Natural killer cell (primary cell): ENCODE measurements around the gene GLI3. TPM values are rescaled to one million over a fixed set of nuclear protein-coding genes. Genes with fewer than 3 reads are reported as not detected.

Experiments used
- ATAC-seq, 3 donors: fragments of 150-1000 bp in 2 of 3; fragments of 200-7000 bp in 1 of 3; cut with Tn5 transposase; 1 replicate in 1 of 3; 2 replicates in 2 of 3; pipeline ENCODE4 v1.10.0; 2021; ENCODE audit warnings: mild to moderate bottlenecking in 2 of 3, moderate library complexity in 2 of 3
- DNase-seq, 2 donors: peaks; one replicate each; pipeline versions ENCODE4 v3.0.0 to v3.0.0-alpha.2; 2013 to 2021; ENCODE audit warnings: mixed read lengths in 1 of 2
- H3K27ac ChIP-seq: one replicate; pipeline ENCODE4 v1.5.1; 2013; ENCODE audit warnings: mild to moderate bottlenecking, low read length
- H3K27me3 ChIP-seq: one replicate; pipeline ENCODE4 v1.6.1; 2013; ENCODE audit warnings: low read length; ENCODE audit not compliant: control insufficient read depth, insufficient read depth
- H3K36me3 ChIP-seq: one replicate; pipeline ENCODE4 v1.6.1; 2013; ENCODE audit warnings: low read length; ENCODE audit not compliant: control insufficient read depth, insufficient read depth
- H3K4me1 ChIP-seq: one replicate; pipeline ENCODE4 v1.6.1; 2013; ENCODE audit warnings: low read length; ENCODE audit not compliant: control insufficient read depth, insufficient read depth
- H3K4me3 ChIP-seq: one replicate; pipeline ENCODE4 v1.5.1; 2013; ENCODE audit warnings: low read length
- H3K9me3 ChIP-seq: one replicate; pipeline ENCODE4 v1.6.1; 2013; ENCODE audit warnings: low read length; ENCODE audit not compliant: control insufficient read depth, insufficient read depth
- H3K27ac Mint-ChIP-seq, 2 donors: one replicate each; pipeline ENCODE4 v1.8.0; 2022; ENCODE audit warnings: mild to moderate bottlenecking in 2 of 2, mixed read lengths in 2 of 2, moderate library complexity in 1 of 2
- H3K27me3 Mint-ChIP-seq, 2 donors: one replicate each; pipeline ENCODE4 v1.8.0; 2022; ENCODE audit warnings: low read depth in 2 of 2, mixed read lengths in 2 of 2
- H3K36me3 Mint-ChIP-seq: one replicate; pipeline ENCODE4 v1.8.0; 2022; ENCODE audit warnings: mixed read lengths
- H3K4me1 Mint-ChIP-seq, 2 donors: one replicate each; pipeline ENCODE4 v1.8.0; 2022; ENCODE audit warnings: mixed read lengths in 2 of 2
- H3K4me3 Mint-ChIP-seq: one replicate; pipeline ENCODE4 v1.8.0; 2022; ENCODE audit warnings: mild to moderate bottlenecking, moderate library complexity, mixed read lengths
- H3K9me3 Mint-ChIP-seq, 2 donors: one replicate each; pipeline ENCODE4 v1.8.0; 2022; ENCODE audit warnings: mixed read lengths in 2 of 2
- WGBS: methylation state at CpG from one replicate; pipeline ENCODE4 v1.1.7; 2013; ENCODE audit warnings: missing lambda C conversion rate; ENCODE audit not compliant: insufficient coverage; 5-methylcytosine and 5-hydroxymethylcytosine counted together
- intact Hi-C: fragments of 100-400 bp; cut with micrococcal nuclease; formaldehyde crosslinking; loops from one replicate; pipeline ENCODE4 v1.14.2; 2022
- total RNA-seq, 4 donors: library from RNA; stranded (reverse); fragments of 120-200 nt in 1 of 4; gene quantifications; one replicate each; pipeline versions ENCODE4 v1.2.3 to v1.2.4, GENCODE V29; 2013 to 2022
- TF ChIP-seq, protein P1 (sequence below): fragments of 200-600 bp; IDR thresholded peaks from one replicate; pipeline ENCODE4 v1.8.0; 2022; ENCODE audit warnings: antibody characterized with exemption

The GLI3 gene
- total RNA-seq, 3 donors from 2014 or later (not counting 1 experiment from before 2014, with no cell fraction given): 2.9 to 4.7 (median 3.1) TPM

DNA sequence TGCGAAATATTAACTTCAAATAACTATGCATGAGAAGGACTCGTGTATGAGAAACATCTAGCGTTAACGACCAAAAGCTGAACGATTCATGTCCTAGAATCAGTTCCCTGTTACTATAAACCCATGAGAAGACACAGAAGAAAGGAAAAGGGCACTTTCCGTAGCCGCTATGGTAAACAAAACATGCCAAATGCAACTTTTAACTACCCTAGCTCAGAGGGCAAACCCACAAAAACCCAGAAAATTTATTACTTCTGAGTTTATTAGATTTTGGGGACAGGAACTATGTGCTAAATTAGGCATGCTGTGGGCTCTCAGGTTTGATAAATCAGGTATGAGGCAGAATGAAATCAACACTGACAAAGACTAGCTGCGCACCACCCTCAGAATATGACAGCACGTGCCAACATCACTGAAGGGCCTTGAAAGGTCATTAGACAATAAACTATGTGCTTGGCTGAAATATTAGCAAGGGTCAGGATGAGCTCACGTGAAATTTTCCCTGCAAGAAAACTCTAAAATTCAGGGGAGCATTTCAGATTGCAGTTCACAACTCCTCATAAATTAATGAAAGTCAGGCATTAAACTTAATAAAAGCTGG is 102.6 kb downstream of the GLI3 start:
- DNase-seq (no peak), ATAC-seq (no peak)
- Histone ChIP-seq H3K36me3 (no peaks in the 10 kb centered on the region), H3K9me3 (no peaks in the 10 kb centered on the region), H3K4me1 (no peaks in the 10 kb centered on the region), H3K27me3 (no peaks in the 10 kb centered on the region), H3K27ac (no peak overlapping the region), H3K4me3 (no peak overlapping the region)
- H3K27ac Mint-ChIP-seq: no peak overlapping the region
- intact Hi-C loops: no loop called here
- TF ChIP-seq, protein P1, sequence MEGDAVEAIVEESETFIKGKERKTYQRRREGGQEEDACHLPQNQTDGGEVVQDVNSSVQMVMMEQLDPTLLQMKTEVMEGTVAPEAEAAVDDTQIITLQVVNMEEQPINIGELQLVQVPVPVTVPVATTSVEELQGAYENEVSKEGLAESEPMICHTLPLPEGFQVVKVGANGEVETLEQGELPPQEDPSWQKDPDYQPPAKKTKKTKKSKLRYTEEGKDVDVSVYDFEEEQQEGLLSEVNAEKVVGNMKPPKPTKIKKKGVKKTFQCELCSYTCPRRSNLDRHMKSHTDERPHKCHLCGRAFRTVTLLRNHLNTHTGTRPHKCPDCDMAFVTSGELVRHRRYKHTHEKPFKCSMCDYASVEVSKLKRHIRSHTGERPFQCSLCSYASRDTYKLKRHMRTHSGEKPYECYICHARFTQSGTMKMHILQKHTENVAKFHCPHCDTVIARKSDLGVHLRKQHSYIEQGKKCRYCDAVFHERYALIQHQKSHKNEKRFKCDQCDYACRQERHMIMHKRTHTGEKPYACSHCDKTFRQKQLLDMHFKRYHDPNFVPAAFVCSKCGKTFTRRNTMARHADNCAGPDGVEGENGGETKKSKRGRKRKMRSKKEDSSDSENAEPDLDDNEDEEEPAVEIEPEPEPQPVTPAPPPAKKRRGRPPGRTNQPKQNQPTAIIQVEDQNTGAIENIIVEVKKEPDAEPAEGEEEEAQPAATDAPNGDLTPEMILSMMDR: no peak
- H3K4me1 Mint-ChIP-seq: peaks cover 0 to 9% of the 10 kb centered on the region in 2 donors
- no peaks in the 10 kb centered on the region for H3K36me3 Mint-ChIP-seq
- peaks cover 0 to 5% of the 10 kb centered on the region in 2 donors for H3K27me3 Mint-ChIP-seq
- 87% methylated on average over 8 of the region's 10 CpGs for WGBS
- no peak overlapping the region for H3K4me3 Mint-ChIP-seq
- peaks cover 0 to 3% of the 10 kb centered on the region in 2 donors for H3K9me3 Mint-ChIP-seq

- WGBS: 88% methylated on average over 3 of the region's 3 CpGs
- Mint-ChIP-seq H3K9me3 (peaks cover 0 to 3% of the 10 kb centered on the region in 2 donors), H3K27ac (no peak overlapping the region), H3K4me3 (no peak overlapping the region), H3K36me3 (no peaks in the 10 kb centered on the region), H3K27me3 (peaks cover 0 to 5% of the 10 kb centered on the region in 2 donors), H3K4me1 (peaks cover 0 to 9% of the 10 kb centered on the region in 2 donors)
- intact Hi-C loops: no loop called here
- Histone ChIP-seq H3K27me3 (no peaks in the 10 kb centered on the region), H3K4me1 (no peaks in the 10 kb centered on the region), H3K36me3 (no peaks in the 10 kb centered on the region), H3K27ac (no peak overlapping the region), H3K4me3 (no peak overlapping the region), H3K9me3 (no peaks in the 10 kb centered on the region)
- ATAC-seq: no peak
- TF ChIP-seq, protein P1: no peak
- DNase-seq: no peak
Observed at GRCh38 chr7:42133321-42133720, 103.7 kb downstream of the GLI3 start.

- peaks cover 10% of the 10 kb centered on the region for H3K4me1 ChIP-seq
- no peaks in the 10 kb centered on the region for H3K27me3 ChIP-seq
- no peaks in the 10 kb centered on the region for H3K36me3 ChIP-seq
- Mint-ChIP-seq H3K4me3 (no peak overlapping the region), H3K4me1 (peaks cover 20 to 23% of the 10 kb centered on the region in 2 donors), H3K9me3 (peaks cover 0 to 3% of the 10 kb centered on the region in 2 donors), H3K36me3 (no peaks in the 10 kb centered on the region), H3K27me3 (peaks cover 0 to 5% of the 10 kb centered on the region in 2 donors), H3K27ac (no peak overlapping the region)
- intact Hi-C loops: no loop called here
- ATAC-seq (no peak), DNase-seq (no peak)
- H3K27ac ChIP-seq: no peak overlapping the region
- H3K9me3 ChIP-seq: no peaks in the 10 kb centered on the region
- WGBS: 88% methylated on average over 2 of the region's 2 CpGs
- H3K4me3 ChIP-seq: no peak overlapping the region
- TF ChIP-seq, protein P1: no peak
Observed at GRCh38 chr7:42128703-42129102, 108.3 kb downstream of the GLI3 start.

GRCh38 chr7:42127232-42127622 is 109.8 kb downstream of the GLI3 start:
- no peak for DNase-seq
- no peaks in the 10 kb centered on the region for H3K27me3 ChIP-seq
- Mint-ChIP-seq H3K4me3 (peak overlapping the region; percentile 55), H3K4me1 (peaks cover 20 to 23% of the 10 kb centered on the region in 2 donors), H3K27me3 (peaks cover 0 to 5% of the 10 kb centered on the region in 2 donors), H3K36me3 (no peaks in the 10 kb centered on the region), H3K27ac (peak overlapping the region; percentile 69 to 74), H3K9me3 (peaks cover 0 to 3% of the 10 kb centered on the region in 2 donors)
- ATAC-seq: no peak
- no peaks in the 10 kb centered on the region for H3K36me3 ChIP-seq
- no peak overlapping the region for H3K27ac ChIP-seq
- TF ChIP-seq, protein P1: no peak
- peaks cover 10% of the 10 kb centered on the region for H3K4me1 ChIP-seq
- no peaks in the 10 kb centered on the region for H3K9me3 ChIP-seq
- intact Hi-C loops: no loop called here
- no peak overlapping the region for H3K4me3 ChIP-seq
